Measurements from ENCODE around the gene ISYNA1.

Gene ISYNA1

DNA sequence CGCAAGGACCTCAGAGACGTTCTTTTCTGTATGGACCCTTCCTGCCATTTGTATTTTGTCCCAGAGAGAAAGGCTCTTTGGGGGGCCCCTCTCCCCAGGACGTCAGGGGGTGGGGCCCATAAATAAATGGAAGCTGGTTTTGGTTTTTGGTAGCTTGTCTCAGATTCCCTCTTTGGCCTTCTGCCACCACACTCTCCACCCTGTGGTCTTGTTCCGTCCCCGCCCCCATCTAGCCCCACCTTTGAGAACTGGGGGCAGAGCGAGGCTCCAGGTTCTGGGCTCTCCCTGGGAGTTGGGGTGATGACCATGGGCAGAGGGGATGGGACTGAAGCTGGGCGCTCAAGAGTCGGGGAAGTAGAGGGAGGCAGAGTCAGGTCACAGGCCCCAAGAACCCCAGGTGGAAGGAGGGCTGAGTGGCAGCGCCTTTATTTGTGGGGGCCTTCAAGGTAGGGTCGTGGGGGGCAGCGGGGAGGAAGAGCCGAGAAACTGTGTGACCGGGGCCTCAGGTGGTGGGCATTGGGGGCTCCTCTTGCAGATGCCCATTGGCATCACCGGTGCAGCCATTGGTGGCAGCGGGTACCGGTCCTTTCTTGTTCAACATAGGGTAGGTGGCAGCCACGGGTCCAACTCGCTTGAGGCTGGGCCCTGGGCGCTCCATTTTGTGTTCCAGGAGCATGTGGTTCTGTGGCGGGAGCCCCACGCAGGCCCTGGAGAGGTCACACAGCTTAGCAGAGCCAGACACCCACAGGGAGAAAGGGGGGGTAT lies 3.3 kb downstream of the ISYNA1 start:
- Histone ChIP-seq H3K27ac (ENCODE audit: low read length) (no peak overlapping the region), H3K4me1 (ENCODE audit: control insufficient read depth in 1 of 2, insufficient read depth in 2 of 2, low read length in 2 of 2) (peaks cover 4 to 39% of the 10 kb centered on the region in 2 donors), H3K36me3 (ENCODE audit: control insufficient read depth in 1 of 2, insufficient read depth in 2 of 2, low read length in 2 of 2) (no peaks in the 10 kb centered on the region), H3K27me3 (ENCODE audit: low read depth, low read length) (no peaks in the 10 kb centered on the region), H3K9me3 (ENCODE audit: control insufficient read depth in 1 of 2, low read length in 2 of 2) (no peaks in the 10 kb centered on the region), H3K4me3 (ENCODE audit: low read depth in 1 of 2, low read length in 2 of 2) (peak overlapping the region in 1 of 2 donors; percentile 48)

DNA sequence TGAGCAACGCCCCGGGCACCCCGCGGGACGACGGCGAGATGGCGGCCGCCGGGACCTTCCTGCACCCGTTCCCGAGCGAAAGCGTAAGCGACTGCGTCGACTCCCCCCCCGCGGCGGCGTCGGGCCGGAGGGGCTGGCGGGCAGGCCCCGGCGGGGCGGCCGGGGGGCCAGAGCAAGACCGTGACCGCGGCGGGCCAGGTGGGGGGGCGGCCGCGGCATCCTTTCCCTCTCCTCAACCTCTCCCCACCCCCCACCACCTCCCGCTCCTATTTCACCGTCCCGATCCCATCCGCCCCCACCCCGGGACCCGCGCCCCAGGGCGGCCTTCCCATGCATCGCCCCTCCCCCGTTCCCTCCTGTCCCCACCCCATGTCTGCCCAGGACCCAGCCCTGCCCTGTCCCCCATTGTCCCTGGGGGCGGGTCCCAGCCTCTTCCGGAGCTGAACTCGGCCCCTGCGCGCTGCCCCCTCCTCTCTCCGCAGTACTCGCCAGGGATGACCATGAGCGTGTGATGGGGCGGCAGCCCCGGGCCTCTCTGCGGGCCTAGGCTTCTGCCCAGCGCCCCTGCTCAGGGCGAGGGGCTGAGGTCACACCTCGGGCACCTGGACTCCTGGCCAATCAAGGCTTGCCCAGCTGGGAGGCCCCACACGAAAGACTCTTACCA lies 4.1 kb downstream of the ISYNA1 start:
- Histone ChIP-seq H3K27ac (ENCODE audit: low read length) (no peak overlapping the region), H3K36me3 (ENCODE audit: control insufficient read depth in 1 of 2, insufficient read depth in 2 of 2, low read length in 2 of 2) (no peaks in the 10 kb centered on the region), H3K4me3 (ENCODE audit: low read depth in 1 of 2, low read length in 2 of 2) (peak overlapping the region in 1 of 2 donors; percentile 48), H3K4me1 (ENCODE audit: control insufficient read depth in 1 of 2, insufficient read depth in 2 of 2, low read length in 2 of 2) (peaks cover 4 to 41% of the 10 kb centered on the region in 2 donors), H3K27me3 (ENCODE audit: low read depth, low read length) (no peaks in the 10 kb centered on the region), H3K9me3 (ENCODE audit: control insufficient read depth in 1 of 2, low read length in 2 of 2) (no peaks in the 10 kb centered on the region)

- Histone ChIP-seq H3K27me3 (ENCODE audit: low read depth, low read length) (no peaks in the 10 kb centered on the region), H3K4me1 (ENCODE audit: control insufficient read depth in 1 of 2, insufficient read depth in 2 of 2, low read length in 2 of 2) (peaks cover under 1 to 39% of the 10 kb centered on the region in 2 donors), H3K9me3 (ENCODE audit: control insufficient read depth in 1 of 2, low read length in 2 of 2) (no peaks in the 10 kb centered on the region), H3K4me3 (ENCODE audit: low read depth in 1 of 2, low read length in 2 of 2) (peak overlapping the region in 1 of 2 donors; percentile 60), H3K27ac (ENCODE audit: low read length) (no peak overlapping the region), H3K36me3 (ENCODE audit: control insufficient read depth in 1 of 2, insufficient read depth in 2 of 2, low read length in 2 of 2) (no peaks in the 10 kb centered on the region)
Measured at GRCh38 chr19:18433015-18433691, 4.8 kb downstream of the ISYNA1 start.

DNA sequence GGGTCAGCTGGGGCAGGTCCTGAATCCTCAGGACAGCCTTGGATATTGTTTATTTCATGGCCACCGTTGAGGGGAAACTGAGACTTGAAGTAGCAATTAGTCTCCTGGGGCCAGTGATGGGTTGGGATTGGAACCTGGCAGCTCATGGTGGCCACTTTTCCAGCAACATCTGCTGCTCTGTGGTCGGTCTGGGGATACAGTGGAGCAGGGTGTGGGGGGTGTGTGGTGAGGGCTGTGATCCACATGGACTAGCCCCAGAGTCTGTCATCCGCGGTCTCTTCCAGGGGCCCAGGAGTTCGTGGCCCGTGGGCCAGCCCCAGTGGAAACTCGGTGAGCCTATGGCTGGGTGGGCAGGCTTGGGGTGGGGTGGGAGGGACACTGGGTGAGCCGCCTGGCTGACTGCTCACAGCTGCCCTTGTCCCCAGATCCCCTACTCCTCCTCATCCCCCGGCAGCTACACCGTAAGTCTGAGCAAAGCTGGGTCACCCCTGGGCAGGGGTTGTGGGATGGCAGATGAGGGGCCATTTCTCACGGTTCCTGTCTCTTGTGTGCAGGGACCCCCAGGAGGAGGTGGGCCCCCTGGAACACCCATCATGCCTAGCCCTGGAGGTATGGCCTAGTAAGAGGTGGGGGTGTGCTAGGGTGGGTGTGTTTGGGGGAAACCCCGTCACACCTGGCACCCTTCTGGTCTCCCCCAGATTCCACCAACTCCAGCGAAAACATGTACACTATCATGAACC lies 5.5 kb downstream of the ISYNA1 start:
- Histone ChIP-seq H3K27ac (ENCODE audit: low read length) (no peak overlapping the region), H3K9me3 (ENCODE audit: control insufficient read depth in 1 of 2, low read length in 2 of 2) (no peaks in the 10 kb centered on the region), H3K36me3 (ENCODE audit: control insufficient read depth in 1 of 2, insufficient read depth in 2 of 2, low read length in 2 of 2) (no peaks in the 10 kb centered on the region), H3K27me3 (ENCODE audit: low read depth, low read length) (no peaks in the 10 kb centered on the region), H3K4me1 (ENCODE audit: control insufficient read depth in 1 of 2, insufficient read depth in 2 of 2, low read length in 2 of 2) (peaks cover 0 to 38% of the 10 kb centered on the region in 2 donors), H3K4me3 (ENCODE audit: low read depth in 1 of 2, low read length in 2 of 2) (peak overlapping the region in 1 of 2 donors; percentile 60)

- H3K4me1 ChIP-seq (ENCODE audit: control insufficient read depth in 1 of 2, insufficient read depth in 2 of 2, low read length in 2 of 2): peaks cover 0 to 31% of the 10 kb centered on the region in 2 donors
- no peaks in the 10 kb centered on the region for H3K36me3 ChIP-seq (ENCODE audit: control insufficient read depth in 1 of 2, insufficient read depth in 2 of 2, low read length in 2 of 2)
- no peaks in the 10 kb centered on the region for H3K9me3 ChIP-seq (ENCODE audit: control insufficient read depth in 1 of 2, low read length in 2 of 2)
- H3K27me3 ChIP-seq (ENCODE audit: low read depth, low read length): no peaks in the 10 kb centered on the region
- no peak overlapping the region for H3K4me3 ChIP-seq (ENCODE audit: low read depth in 1 of 2, low read length in 2 of 2)
- H3K27ac ChIP-seq (ENCODE audit: low read length): no peak overlapping the region
Measured at GRCh38 chr19:18431351-18432197, 6.4 kb downstream of the ISYNA1 start.

DNA sequence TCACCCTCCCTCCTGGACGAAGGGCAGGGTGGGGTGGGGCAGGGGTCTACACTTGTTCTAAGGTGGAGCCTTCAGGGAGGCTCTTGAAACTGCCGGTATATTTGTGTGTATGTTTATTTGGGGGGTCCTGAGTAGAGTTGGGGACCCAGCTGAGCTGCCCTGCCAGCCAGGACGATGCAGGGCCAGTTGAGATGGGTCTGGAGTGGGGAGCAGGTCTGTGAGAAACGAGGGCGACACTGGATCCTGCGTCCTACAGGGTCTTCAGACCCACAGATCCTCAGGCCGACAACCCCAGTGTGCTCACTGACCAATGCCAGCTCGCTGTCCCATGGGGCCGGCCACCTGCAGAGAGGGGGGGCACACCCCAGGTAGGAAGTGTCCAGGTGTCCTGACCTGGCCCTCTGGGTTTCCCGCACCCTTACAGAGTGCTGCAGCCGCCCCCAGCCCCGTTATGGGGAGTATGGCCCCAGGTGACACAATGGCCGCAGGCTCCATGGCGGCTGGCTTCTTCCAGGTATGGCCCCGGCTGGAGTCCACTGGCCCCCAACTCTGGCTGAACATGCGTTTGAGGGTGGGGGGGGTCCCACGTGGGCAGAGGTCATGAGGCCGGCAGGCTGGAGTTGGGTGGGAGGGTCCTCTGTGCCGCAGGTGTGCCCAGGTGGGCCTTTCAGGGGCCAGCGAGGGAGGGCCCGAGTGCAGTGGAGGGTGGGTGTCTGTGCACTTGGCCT lies 7.4 kb downstream of the ISYNA1 start:
- Histone ChIP-seq H3K27ac (ENCODE audit: low read length) (no peak overlapping the region), H3K4me3 (ENCODE audit: low read depth in 1 of 2, low read length in 2 of 2) (no peak overlapping the region), H3K36me3 (ENCODE audit: control insufficient read depth in 1 of 2, insufficient read depth in 2 of 2, low read length in 2 of 2) (no peaks in the 10 kb centered on the region), H3K27me3 (ENCODE audit: low read depth, low read length) (no peaks in the 10 kb centered on the region), H3K9me3 (ENCODE audit: control insufficient read depth in 1 of 2, low read length in 2 of 2) (no peaks in the 10 kb centered on the region), H3K4me1 (ENCODE audit: control insufficient read depth in 1 of 2, insufficient read depth in 2 of 2, low read length in 2 of 2) (peaks cover 6 to 39% of the 10 kb centered on the region in 2 donors)

GRCh38 chr19:18429717-18430416 lies 8.1 kb downstream of the ISYNA1 start:
- H3K4me3 ChIP-seq (ENCODE audit: low read depth in 1 of 2, low read length in 2 of 2): peak overlapping the region in 1 of 2 donors; percentile 58
- H3K27me3 ChIP-seq (ENCODE audit: low read depth, low read length): no peaks in the 10 kb centered on the region
- H3K36me3 ChIP-seq (ENCODE audit: control insufficient read depth in 1 of 2, insufficient read depth in 2 of 2, low read length in 2 of 2): no peaks in the 10 kb centered on the region
- H3K27ac ChIP-seq (ENCODE audit: low read length): no peak overlapping the region
- peaks cover 6 to 45% of the 10 kb centered on the region in 2 donors for H3K4me1 ChIP-seq (ENCODE audit: control insufficient read depth in 1 of 2, insufficient read depth in 2 of 2, low read length in 2 of 2)
- no peaks in the 10 kb centered on the region for H3K9me3 ChIP-seq (ENCODE audit: control insufficient read depth in 1 of 2, low read length in 2 of 2)

GRCh38 chr19:18428787-18429674 lies 8.9 kb downstream of the ISYNA1 start:
- Histone ChIP-seq H3K27me3 (ENCODE audit: low read depth, low read length) (no peaks in the 10 kb centered on the region), H3K9me3 (ENCODE audit: control insufficient read depth in 1 of 2, low read length in 2 of 2) (no peaks in the 10 kb centered on the region), H3K4me1 (ENCODE audit: control insufficient read depth in 1 of 2, insufficient read depth in 2 of 2, low read length in 2 of 2) (peaks cover 6 to 40% of the 10 kb centered on the region in 2 donors), H3K36me3 (ENCODE audit: control insufficient read depth in 1 of 2, insufficient read depth in 2 of 2, low read length in 2 of 2) (no peaks in the 10 kb centered on the region), H3K4me3 (ENCODE audit: low read depth in 1 of 2, low read length in 2 of 2) (peak overlapping the region in 1 of 2 donors; percentile 58), H3K27ac (ENCODE audit: low read length) (no peak overlapping the region)

GRCh38 chr19:18428173-18428786 lies 9.7 kb downstream of the ISYNA1 start:
- Histone ChIP-seq H3K4me1 (ENCODE audit: control insufficient read depth in 1 of 2, insufficient read depth in 2 of 2, low read length in 2 of 2) (peaks cover 6 to 45% of the 10 kb centered on the region in 2 donors), H3K27ac (ENCODE audit: low read length) (no peak overlapping the region), H3K27me3 (ENCODE audit: low read depth, low read length) (no peaks in the 10 kb centered on the region), H3K9me3 (ENCODE audit: control insufficient read depth in 1 of 2, low read length in 2 of 2) (no peaks in the 10 kb centered on the region), H3K4me3 (ENCODE audit: low read depth in 1 of 2, low read length in 2 of 2) (peak overlapping the region in 1 of 2 donors; percentile 58), H3K36me3 (ENCODE audit: control insufficient read depth in 1 of 2, insufficient read depth in 2 of 2, low read length in 2 of 2) (no peaks in the 10 kb centered on the region)
